ENCODE measurements around the gene NRXN3. TPM values are rescaled to one million over a fixed set of nuclear protein-coding genes. Genes with fewer than 3 reads are reported as not detected.

Gene NRXN3
- total RNA-seq, 1 experiment from 2014 or later: not detected

DNA sequence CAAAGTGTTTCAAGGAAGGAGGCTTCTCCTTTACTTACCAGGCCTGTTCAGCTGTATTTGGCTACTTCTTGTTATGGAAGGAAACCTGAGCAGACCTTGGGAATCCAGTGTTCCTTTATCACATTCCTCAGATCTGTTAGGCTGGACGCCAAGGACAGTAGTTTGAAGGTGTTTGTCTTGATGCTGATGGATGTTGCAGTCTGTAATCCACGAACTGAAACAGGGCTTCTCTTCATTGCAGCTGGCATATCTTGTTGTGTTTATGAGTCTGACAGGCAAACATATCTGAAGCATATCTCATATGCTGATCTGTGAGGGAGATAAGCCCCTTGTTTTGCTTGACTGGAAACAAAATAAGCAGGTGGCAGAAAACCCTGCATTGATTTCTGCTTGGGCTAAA lies 904.3 kb downstream of the NRXN3 start:
- no peaks in the 10 kb centered on the region for H3K4me1 ChIP-seq (replicated peaks; ENCODE audit: insufficient read depth)
- H2AFZ ChIP-seq: no peak overlapping the region
- ChIA-PET CTCF (no interaction called here), POLR2A (ENCODE audit: unreplicated experiment) (no interaction called here)
- H3K27me3 ChIP-seq (ENCODE audit: insufficient read depth, low read depth): peaks cover 6% of the 10 kb centered on the region; the same call in 1 of the 2 replicates
- no TSS peak for BruUV-seq (replicated peaks)
- no peak overlapping the region for H3K4me3 ChIP-seq
- DNase-seq: no peak
- no peaks in the 10 kb centered on the region for H3K9me2 ChIP-seq (ENCODE audit: insufficient read depth)
- no peaks in the 10 kb centered on the region for H3K36me3 ChIP-seq (ENCODE audit: low read depth)
- no peak overlapping the region for H3K4me2 ChIP-seq
- TF ChIP-seq EZH2 (IDR thresholded peaks at IDR 0.05; ENCODE audit: low read depth): no peak
- TF ChIP-seq, protein P1, sequence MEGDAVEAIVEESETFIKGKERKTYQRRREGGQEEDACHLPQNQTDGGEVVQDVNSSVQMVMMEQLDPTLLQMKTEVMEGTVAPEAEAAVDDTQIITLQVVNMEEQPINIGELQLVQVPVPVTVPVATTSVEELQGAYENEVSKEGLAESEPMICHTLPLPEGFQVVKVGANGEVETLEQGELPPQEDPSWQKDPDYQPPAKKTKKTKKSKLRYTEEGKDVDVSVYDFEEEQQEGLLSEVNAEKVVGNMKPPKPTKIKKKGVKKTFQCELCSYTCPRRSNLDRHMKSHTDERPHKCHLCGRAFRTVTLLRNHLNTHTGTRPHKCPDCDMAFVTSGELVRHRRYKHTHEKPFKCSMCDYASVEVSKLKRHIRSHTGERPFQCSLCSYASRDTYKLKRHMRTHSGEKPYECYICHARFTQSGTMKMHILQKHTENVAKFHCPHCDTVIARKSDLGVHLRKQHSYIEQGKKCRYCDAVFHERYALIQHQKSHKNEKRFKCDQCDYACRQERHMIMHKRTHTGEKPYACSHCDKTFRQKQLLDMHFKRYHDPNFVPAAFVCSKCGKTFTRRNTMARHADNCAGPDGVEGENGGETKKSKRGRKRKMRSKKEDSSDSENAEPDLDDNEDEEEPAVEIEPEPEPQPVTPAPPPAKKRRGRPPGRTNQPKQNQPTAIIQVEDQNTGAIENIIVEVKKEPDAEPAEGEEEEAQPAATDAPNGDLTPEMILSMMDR (conservative IDR thresholded peaks at IDR 0.05): no peak
- H3F3A ChIP-seq (ENCODE audit: insufficient read depth, low read depth): no peaks in the 10 kb centered on the region
- intact Hi-C loops (cut with micrococcal nuclease; ENCODE audit: unreplicated experiment): no loop called here
- no peaks in the 10 kb centered on the region for H3K79me2 ChIP-seq (ENCODE audit: low read depth)
- no peaks in the 10 kb centered on the region for H3K9me3 ChIP-seq (ENCODE audit: insufficient read depth, low read depth)
- H4K20me1 ChIP-seq (ENCODE audit: insufficient read depth): no peaks in the 10 kb centered on the region
- H3K27ac ChIP-seq: no peak overlapping the region

DNA sequence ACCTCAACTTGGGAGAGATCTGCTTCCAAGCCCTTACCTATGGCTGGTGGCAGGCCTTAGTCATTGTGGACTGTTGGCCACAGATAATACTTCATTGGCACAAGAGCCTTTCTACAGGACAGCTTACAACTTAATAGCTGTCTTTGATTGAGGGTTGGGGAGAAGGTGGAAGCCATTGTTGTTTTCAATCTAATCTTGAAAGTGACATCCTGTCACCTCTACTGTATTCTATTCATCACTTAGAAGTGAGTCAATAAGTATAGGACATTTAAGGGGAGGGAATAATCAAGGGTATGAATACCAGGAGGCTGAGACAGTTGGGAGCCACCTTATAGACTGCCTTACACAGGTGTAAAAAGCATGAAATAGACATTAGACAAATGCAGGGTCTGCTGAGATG lies 906.3 kb downstream of the NRXN3 start:
- Histone ChIP-seq H3K4me2 (no peak overlapping the region), H3K4me3 (no peak overlapping the region), H3K79me2 (ENCODE audit: low read depth) (no peaks in the 10 kb centered on the region), H3F3A (ENCODE audit: insufficient read depth, low read depth) (no peaks in the 10 kb centered on the region), H2AFZ (no peak overlapping the region), H3K9me2 (ENCODE audit: insufficient read depth) (no peaks in the 10 kb centered on the region), H3K4me1 (replicated peaks; ENCODE audit: insufficient read depth) (no peaks in the 10 kb centered on the region), H4K20me1 (ENCODE audit: insufficient read depth) (no peaks in the 10 kb centered on the region), H3K36me3 (ENCODE audit: low read depth) (no peaks in the 10 kb centered on the region), H3K27me3 (ENCODE audit: insufficient read depth, low read depth) (peaks cover 7% of the 10 kb centered on the region; the same call in 1 of the 2 replicates), H3K9me3 (ENCODE audit: insufficient read depth, low read depth) (no peaks in the 10 kb centered on the region), H3K27ac (no peak overlapping the region)
- ChIA-PET CTCF (no interaction called here), POLR2A (ENCODE audit: unreplicated experiment) (no interaction called here)
- TF ChIP-seq, protein P1 (conservative IDR thresholded peaks at IDR 0.05): no peak
- TF ChIP-seq EZH2 (IDR thresholded peaks at IDR 0.05; ENCODE audit: low read depth): no peak
- no TSS peak for BruUV-seq (replicated peaks)
- intact Hi-C loops (cut with micrococcal nuclease; ENCODE audit: unreplicated experiment): no loop called here
- no peak for DNase-seq

DNA sequence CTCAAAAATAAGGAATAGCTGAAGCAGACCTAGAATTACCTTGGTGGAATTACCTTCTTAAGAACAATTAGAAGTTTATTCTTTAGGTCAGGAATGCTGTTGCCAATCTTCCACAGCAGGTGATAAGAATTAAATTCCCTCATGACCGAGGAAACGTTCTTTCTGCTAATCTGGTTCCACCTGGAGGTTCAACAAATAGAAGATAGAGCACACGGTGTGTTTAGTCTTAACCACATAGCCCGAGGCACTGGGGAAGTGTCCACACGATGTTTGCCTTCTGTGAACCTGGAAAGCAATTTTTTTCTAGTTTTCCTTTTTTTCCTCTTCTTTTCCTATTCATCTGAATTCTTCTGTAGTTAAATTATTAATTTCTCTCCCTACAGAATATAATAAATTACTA lies 906.9 kb downstream of the NRXN3 start:
- Histone ChIP-seq H3K9me3 (ENCODE audit: insufficient read depth, low read depth) (no peaks in the 10 kb centered on the region), H3K4me3 (no peak overlapping the region), H3K27me3 (ENCODE audit: insufficient read depth, low read depth) (peaks cover 7% of the 10 kb centered on the region; the same call in 1 of the 2 replicates), H3K36me3 (ENCODE audit: low read depth) (no peaks in the 10 kb centered on the region), H2AFZ (no peak overlapping the region), H3K9me2 (ENCODE audit: insufficient read depth) (no peaks in the 10 kb centered on the region), H3F3A (ENCODE audit: insufficient read depth, low read depth) (no peaks in the 10 kb centered on the region), H4K20me1 (ENCODE audit: insufficient read depth) (no peaks in the 10 kb centered on the region), H3K4me1 (replicated peaks; ENCODE audit: insufficient read depth) (no peaks in the 10 kb centered on the region), H3K27ac (no peak overlapping the region), H3K4me2 (no peak overlapping the region), H3K79me2 (ENCODE audit: low read depth) (no peaks in the 10 kb centered on the region)
- BruUV-seq (replicated peaks): no TSS peak
- CTCF ChIA-PET: no interaction called here
- TF ChIP-seq, protein P1 (conservative IDR thresholded peaks at IDR 0.05): no peak
- TF ChIP-seq EZH2 (IDR thresholded peaks at IDR 0.05; ENCODE audit: low read depth): no peak
- no peak for DNase-seq
- intact Hi-C loops (cut with micrococcal nuclease; ENCODE audit: unreplicated experiment): no loop called here
- POLR2A ChIA-PET (ENCODE audit: unreplicated experiment): no interaction called here

Measured in PC-9 (cell line).